ENCODE data around the gene MORF4L1.
"Not testable (repeated sequence)": the region's sequence is repeated elsewhere in the genome, so short reads cannot be mapped to it uniquely, and the experiment has no call there.

MORF4L1 gene

GRCh38 chr15:78854833-78855372 is 17.8 kb upstream of the MORF4L1 start:
- DNase-seq (ENCODE audit: extremely low read depth in 1 of 2, low read depth in 1 of 2) = no peak

GRCh38 chr15:78855746-78856145 is 16.9 kb upstream of the MORF4L1 start:
- DNase-seq (ENCODE audit: extremely low read depth in 1 of 2, low read depth in 1 of 2) = no peak

- DNase-seq (ENCODE audit: extremely low read depth in 1 of 2, low read depth in 1 of 2) = peak in 1 of 2 donors; percentile 33
Observed at GRCh38 chr15:78859971-78860719, 12.5 kb upstream of the MORF4L1 start.

- DNase-seq (ENCODE audit: extremely low read depth in 1 of 2, low read depth in 1 of 2) = not testable (repeated sequence)
Observed at GRCh38 chr15:78865585-78865984, 7.1 kb upstream of the MORF4L1 start.

GRCh38 chr15:78866031-78866430 is 6.7 kb upstream of the MORF4L1 start:
- not testable (repeated sequence) for DNase-seq (ENCODE audit: extremely low read depth in 1 of 2, low read depth in 1 of 2)

GRCh38 chr15:78866803-78867202 is 5.9 kb upstream of the MORF4L1 start:
- DNase-seq (ENCODE audit: extremely low read depth in 1 of 2, low read depth in 1 of 2) = no peak

- DNase-seq (ENCODE audit: extremely low read depth in 1 of 2, low read depth in 1 of 2) = no peak
Observed at GRCh38 chr15:78868366-78868765, 4.3 kb upstream of the MORF4L1 start.

- not testable (repeated sequence) for DNase-seq (ENCODE audit: extremely low read depth in 1 of 2, low read depth in 1 of 2)
Observed at GRCh38 chr15:78871483-78872127, 1.1 kb upstream of the MORF4L1 start.

- DNase-seq (ENCODE audit: extremely low read depth in 1 of 2, low read depth in 1 of 2) = peak; percentile 69 to 81
Observed at GRCh38 chr15:78872972-78873792, 492 bp downstream of the MORF4L1 start.

- DNase-seq (ENCODE audit: extremely low read depth in 1 of 2, low read depth in 1 of 2) = no peak
Observed at GRCh38 chr15:78873793-78874765, 1.4 kb downstream of the MORF4L1 start.

- no peak for DNase-seq (ENCODE audit: extremely low read depth in 1 of 2, low read depth in 1 of 2)
Observed at GRCh38 chr15:78875107-78875914, 2.6 kb downstream of the MORF4L1 start.

- not testable (repeated sequence) for DNase-seq (ENCODE audit: extremely low read depth in 1 of 2, low read depth in 1 of 2)
Observed at GRCh38 chr15:78876954-78877353, 4.3 kb downstream of the MORF4L1 start.

- DNase-seq (ENCODE audit: extremely low read depth in 1 of 2, low read depth in 1 of 2) = no peak
Observed at GRCh38 chr15:78878356-78878755, 5.7 kb downstream of the MORF4L1 start.

- DNase-seq (ENCODE audit: extremely low read depth in 1 of 2, low read depth in 1 of 2) = no peak
Observed at GRCh38 chr15:78879517-78880241, 7.0 kb downstream of the MORF4L1 start.

- DNase-seq (ENCODE audit: extremely low read depth in 1 of 2, low read depth in 1 of 2) = no peak
Observed at GRCh38 chr15:78880242-78880533, 7.5 kb downstream of the MORF4L1 start.

- DNase-seq (ENCODE audit: extremely low read depth in 1 of 2, low read depth in 1 of 2) = no peak
Observed at GRCh38 chr15:78880813-78881212, 8.1 kb downstream of the MORF4L1 start.

- no peak for DNase-seq (ENCODE audit: extremely low read depth in 1 of 2, low read depth in 1 of 2)
Observed at GRCh38 chr15:78881681-78882080, 9.0 kb downstream of the MORF4L1 start.

GRCh38 chr15:78889000-78889399 is 16.3 kb downstream of the MORF4L1 start:
- no peak for DNase-seq (ENCODE audit: extremely low read depth in 1 of 2, low read depth in 1 of 2)

GRCh38 chr15:78893538-78893937 is 20.8 kb downstream of the MORF4L1 start:
- DNase-seq (ENCODE audit: extremely low read depth in 1 of 2, low read depth in 1 of 2) = no peak
